GM10248 (cell line): ENCODE data around the gene ACTN3.

Source experiments
- CTCF ChIA-PET: fragments of 300-600 bp; sonication (Branson Sonifier 250); formaldehyde crosslinking; extraction: SDS; loops from one replicate; lab custom pipeline; 2021; ENCODE audit warnings: antibody characterized with exemption; lab: Yijun Ruan, JAX
- POLR2A ChIA-PET: fragments of 350-650 bp; sonication (Branson Sonifier 250); formaldehyde crosslinking; extraction: SDS; loops from one replicate; lab custom pipeline; 2020; ENCODE audit warnings: antibody characterized with exemption; lab: Yijun Ruan, JAX
- DNase-seq: peaks from one replicate; pipeline ENCODE4 v3.0.0; 2012; ENCODE audit errors: extremely low spot score
- TF ChIP-seq, protein P1 (sequence below): IDR thresholded peaks from 2 replicates; pipeline ENCODE4 v1.5.1; 2012; ENCODE audit warnings: mild to moderate bottlenecking, low read depth; ENCODE audit errors: extremely low read depth, missing control alignments, control extremely low read depth

The ACTN3 gene

DNA sequence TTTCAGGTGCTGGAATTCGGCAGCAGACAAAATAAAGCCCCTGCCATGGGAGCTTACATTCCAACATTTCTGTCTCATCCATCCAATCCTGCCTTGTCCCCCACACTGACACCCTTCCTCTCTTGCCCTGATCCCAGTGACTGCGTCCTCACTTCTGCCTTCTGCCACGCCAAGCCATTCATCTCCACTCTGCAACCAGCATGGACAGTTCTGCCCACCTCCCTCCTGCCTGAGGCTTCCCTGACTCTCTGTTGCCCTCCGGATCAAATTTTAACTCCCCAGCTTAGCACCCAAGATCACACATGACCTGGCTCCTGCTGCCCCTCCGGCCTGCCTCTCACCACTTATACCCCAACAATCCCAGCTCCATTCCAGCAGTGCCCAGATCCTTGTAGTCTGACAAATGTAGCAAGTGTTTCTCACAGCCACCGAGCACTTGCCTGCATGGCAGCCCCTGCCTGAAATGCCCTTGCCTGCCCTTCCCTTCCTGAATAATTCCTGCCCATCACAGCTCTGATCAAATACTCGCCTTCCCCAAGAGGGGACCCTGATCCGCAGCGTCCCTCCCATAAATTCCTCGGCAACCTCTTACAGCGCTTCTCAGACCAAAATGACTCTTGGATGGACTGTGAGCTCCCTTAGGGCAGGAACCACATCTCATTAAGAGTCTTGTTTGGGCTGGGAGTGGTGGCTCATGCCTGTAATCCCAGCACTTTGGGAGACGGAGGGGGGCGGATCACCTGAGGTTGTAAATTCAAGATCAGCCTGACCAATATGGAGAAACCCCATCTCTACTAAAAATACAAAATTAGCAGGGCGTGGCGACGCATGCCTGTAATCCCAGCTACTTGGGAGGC is 2.3 kb downstream of the ACTN3 start:
- TF ChIP-seq, protein P1, sequence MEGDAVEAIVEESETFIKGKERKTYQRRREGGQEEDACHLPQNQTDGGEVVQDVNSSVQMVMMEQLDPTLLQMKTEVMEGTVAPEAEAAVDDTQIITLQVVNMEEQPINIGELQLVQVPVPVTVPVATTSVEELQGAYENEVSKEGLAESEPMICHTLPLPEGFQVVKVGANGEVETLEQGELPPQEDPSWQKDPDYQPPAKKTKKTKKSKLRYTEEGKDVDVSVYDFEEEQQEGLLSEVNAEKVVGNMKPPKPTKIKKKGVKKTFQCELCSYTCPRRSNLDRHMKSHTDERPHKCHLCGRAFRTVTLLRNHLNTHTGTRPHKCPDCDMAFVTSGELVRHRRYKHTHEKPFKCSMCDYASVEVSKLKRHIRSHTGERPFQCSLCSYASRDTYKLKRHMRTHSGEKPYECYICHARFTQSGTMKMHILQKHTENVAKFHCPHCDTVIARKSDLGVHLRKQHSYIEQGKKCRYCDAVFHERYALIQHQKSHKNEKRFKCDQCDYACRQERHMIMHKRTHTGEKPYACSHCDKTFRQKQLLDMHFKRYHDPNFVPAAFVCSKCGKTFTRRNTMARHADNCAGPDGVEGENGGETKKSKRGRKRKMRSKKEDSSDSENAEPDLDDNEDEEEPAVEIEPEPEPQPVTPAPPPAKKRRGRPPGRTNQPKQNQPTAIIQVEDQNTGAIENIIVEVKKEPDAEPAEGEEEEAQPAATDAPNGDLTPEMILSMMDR: no peak
- no peak for DNase-seq
- CTCF ChIA-PET: no interaction called here
- POLR2A ChIA-PET: interaction anchor here (0.7 kb wide), 1 partner anchor 478 kb away, joined by 4 read pairs; no protein-coding TSS in a partner anchor

DNA sequence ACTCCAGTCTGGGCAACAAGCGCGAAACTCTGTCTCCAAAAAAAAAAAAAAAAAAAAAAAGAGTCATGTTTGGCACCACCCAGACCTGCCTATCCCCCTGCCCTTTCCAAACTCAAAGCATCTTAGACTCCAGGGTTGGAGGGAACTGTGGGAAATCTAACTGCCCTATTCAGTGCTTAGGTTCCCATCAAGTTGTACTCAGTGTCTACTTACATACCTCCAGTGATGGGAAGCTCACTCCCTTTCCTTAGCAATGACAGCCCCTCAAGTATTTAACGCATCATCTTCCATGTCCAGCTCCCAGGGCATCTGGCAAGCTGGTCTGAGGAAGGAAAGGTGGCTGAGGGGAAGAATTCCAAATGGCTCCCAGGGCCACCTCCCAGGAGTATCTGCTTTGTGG is 3.0 kb downstream of the ACTN3 start:
- TF ChIP-seq, protein P1: no peak
- ChIA-PET POLR2A (interaction anchor here (0.7 kb wide), 1 partner anchor 478 kb away, joined by 4 read pairs; no protein-coding TSS in a partner anchor), CTCF (no interaction called here)
- no peak for DNase-seq

GRCh38 chr11:66550887-66551286 is 4.2 kb downstream of the ACTN3 start:
- no peak for DNase-seq
- CTCF ChIA-PET: interaction anchor here (0.9 kb wide), 1 partner anchor 87 kb away, joined by 3 read pairs; no protein-coding TSS in a partner anchor
- TF ChIP-seq, protein P1: no peak
- POLR2A ChIA-PET: no interaction called here

DNA sequence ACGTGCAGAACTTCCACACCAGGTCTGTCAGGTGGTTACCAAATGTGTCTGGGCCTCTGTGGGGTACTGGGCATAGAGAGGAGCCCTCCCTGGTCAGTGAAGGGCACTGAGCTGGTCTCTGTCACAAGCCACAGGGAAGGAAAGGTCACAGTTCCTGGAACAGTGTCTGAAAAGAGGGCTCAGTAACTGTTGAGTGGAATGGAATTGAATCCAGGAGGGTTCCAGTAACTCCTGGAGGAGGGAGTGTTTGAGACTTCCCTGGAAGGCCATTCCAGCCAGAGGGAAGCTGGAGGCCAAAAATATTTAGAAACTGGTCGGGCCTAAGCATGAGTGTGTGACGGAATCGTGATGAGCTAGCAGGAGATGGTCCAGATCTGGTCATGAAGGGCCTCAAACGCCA is 7.9 kb downstream of the ACTN3 start:
- POLR2A ChIA-PET: no interaction called here
- no peak for DNase-seq
- TF ChIP-seq, protein P1: no peak
- CTCF ChIA-PET: interaction anchor here (1.3 kb wide), 1 partner anchor 147 kb away, joined by 4 read pairs; no protein-coding TSS in a partner anchor

DNA sequence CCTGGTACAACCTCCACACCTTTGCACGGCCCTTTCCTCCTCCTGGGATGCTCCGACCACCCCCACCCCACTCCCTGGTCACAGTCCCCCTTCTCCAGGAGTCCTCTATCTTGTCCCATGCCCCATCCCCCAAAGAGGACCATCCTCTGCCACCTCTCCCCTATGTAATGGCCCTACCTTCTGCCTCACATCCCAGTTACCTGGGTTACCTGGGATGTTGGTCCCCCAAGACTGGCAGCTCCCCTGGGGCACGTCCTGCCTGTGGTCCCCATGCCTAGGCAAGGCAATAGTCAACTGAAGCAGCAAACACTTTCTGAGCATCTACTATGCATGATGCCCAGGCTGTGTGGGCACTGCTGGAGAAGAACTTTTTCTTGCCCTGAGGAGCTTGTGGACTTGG is 8.7 kb downstream of the ACTN3 start:
- ChIA-PET POLR2A (no interaction called here), CTCF (interaction anchor here (1.3 kb wide), 1 partner anchor 148 kb away, joined by 4 read pairs; no protein-coding TSS in a partner anchor)
- TF ChIP-seq, protein P1: no peak
- DNase-seq: no peak

- no peak for DNase-seq
- TF ChIP-seq, protein P1: no peak
- POLR2A ChIA-PET: no interaction called here
- CTCF ChIA-PET: no interaction called here
These were observed 9.4 kb downstream of the ACTN3 start for GRCh38 chr11:66556086-66556485.
